Epithelial cell of esophagus (primary cell): Measurements from ENCODE around the gene LCN6.
"Not testable (repeated sequence)": the region's sequence is repeated elsewhere in the genome, so short reads cannot be mapped to it uniquely, and the experiment has no call there.

ENCODE experiments used
- DNase-seq: peaks from one replicate; pipeline ENCODE4 v3.0.0; 2010; ENCODE audit warnings: low read depth
- H3K4me3 ChIP-seq: 2 replicates; pipeline ENCODE4 v1.5.1; 2011; ENCODE audit warnings: mild to moderate bottlenecking, low read length, control low read depth
- CTCF ChIP-seq: IDR thresholded peaks from 2 replicates; pipeline ENCODE4 v1.5.1; 2011; ENCODE audit warnings: low read depth, mild to moderate bottlenecking, low read length, control low read depth, inconsistent platforms; ENCODE audit not compliant: insufficient read depth; ENCODE audit errors: missing control alignments

Gene LCN6

GRCh38 chr9:136761545-136761981 is 13.2 kb upstream of the LCN6 start:
- TF ChIP-seq CTCF, result no peak
- DNase-seq, result no peak
- no peak overlapping the region for H3K4me3 ChIP-seq

DNA sequence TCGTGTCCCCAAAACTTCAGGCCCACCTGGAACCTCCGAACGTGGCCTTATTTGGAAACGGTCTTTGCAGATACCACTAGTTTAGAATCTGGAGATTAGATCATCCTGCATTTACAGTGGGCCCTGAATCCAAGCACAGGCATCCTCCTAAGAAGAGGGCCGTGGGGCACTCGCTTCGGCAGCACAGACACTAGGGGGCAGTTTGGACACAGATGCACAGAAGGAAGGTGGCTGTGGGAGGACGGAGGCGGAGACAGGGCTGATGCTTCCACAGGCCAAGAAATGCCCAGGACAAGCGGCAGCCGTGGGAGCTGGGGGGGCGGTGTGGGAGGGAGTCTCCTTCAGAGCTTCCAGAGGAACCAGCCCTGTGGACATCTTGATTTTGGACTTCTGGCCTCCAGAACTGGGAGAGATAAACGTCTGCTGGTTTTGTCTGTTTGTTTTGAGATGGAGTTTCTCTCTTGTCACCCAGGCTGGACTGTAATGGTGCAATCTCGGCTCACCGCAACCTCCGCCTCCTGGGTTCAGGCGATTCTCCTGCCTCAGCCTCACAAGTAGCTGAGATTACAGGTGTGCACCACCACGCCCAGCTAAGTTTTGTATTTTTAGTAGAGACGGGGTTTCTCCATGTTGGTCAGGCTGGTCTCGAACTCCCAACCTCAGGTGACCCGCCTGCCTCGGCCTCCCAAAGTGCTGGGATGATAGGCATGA is 12.7 kb upstream of the LCN6 start:
- peak; percentile 65 for TF ChIP-seq CTCF
- not testable (repeated sequence) for H3K4me3 ChIP-seq
- DNase-seq, result peak; percentile 71

GRCh38 chr9:136760424-136760823 is 12.1 kb upstream of the LCN6 start:
- TF ChIP-seq CTCF, result no peak
- no peak overlapping the region for H3K4me3 ChIP-seq
- no peak for DNase-seq

DNA sequence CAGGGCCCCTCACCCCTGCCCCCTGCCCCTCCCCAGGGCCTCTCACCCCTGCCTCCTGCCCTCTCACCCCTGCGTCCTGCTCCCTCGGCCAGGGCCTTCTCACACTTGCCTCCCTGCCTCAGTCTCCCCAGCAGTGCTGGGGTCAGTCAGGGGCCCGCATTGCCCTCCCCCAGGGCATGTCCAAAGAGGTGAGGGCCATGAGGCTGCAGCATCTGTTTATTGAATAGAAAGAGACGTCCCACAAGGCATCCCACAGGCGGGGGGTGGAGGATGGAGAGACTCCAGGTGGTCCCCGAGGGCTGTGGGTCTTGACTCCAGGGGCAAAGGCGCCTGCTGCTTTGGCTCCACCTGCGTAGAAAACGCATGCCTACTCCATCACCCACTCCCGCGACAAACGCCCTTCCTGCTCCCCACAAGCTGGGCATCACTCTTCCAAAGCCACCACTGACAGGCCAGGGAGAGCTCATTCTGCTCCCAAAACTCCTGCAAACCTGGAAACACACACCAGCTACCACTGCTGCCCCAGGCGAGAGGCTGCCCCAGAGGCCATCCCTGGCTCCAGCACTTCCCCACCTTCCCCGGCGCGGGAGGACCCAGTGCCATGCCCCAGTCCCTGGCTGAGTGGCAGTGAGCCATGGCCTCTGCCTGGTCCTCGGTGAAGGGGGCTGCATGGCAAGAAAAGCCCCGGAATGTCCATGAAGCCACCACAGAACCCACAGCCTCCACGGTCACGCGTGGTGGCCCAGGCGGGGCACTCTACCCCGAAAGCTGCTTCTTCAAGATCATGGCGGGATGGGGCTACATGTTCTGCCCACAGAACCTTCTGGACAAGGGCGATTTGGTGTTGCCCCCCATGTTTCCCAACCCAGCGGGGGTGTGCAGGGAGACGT is 11.4 kb upstream of the LCN6 start:
- DNase-seq, result no peak
- TF ChIP-seq CTCF, result no peak
- H3K4me3 ChIP-seq, result no peak overlapping the region

DNA sequence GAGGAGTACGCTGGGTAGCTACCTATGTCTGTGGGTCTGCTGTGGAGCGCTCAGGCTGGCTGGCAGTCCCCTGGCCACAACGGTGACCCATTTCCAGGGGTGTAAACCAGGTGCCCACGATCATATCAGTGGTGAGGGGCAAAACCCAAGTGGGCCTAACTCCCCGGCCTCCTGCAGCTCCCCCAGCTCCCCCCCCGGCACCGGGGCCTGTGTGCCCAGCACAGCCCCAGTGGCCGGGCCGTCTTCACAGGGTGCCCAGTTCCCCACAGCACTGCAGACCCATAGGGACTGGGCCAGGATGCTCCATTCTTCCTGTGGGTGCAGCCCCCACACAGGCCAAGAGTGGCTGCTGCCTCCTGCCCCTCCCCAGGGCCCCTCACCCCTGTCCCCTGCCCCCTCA is 10.7 kb upstream of the LCN6 start:
- no peak overlapping the region for H3K4me3 ChIP-seq
- no peak for TF ChIP-seq CTCF
- DNase-seq, result no peak

GRCh38 chr9:136757751-136758140 is 9.4 kb upstream of the LCN6 start:
- H3K4me3 ChIP-seq, result no peak overlapping the region
- DNase-seq, result no peak

More at GRCh38 chr9:136757751-136758140, 9.4 kb upstream of the LCN6 start:
- TF ChIP-seq CTCF, result no peak
